Astrocyte (in vitro differentiated cells and primary cell): Measurements from ENCODE around the gene MYPOP.

ENCODE experiments used
- CTCF ChIP-seq: IDR thresholded peaks from 2 replicates; pipeline ENCODE4 v1.5.1; 2011; ENCODE audit warnings: low read depth, mild to moderate bottlenecking, inconsistent platforms, low read length, moderate library complexity; ENCODE audit not compliant: insufficient read depth
- EZH2 ChIP-seq: IDR thresholded peaks from 2 replicates; pipeline ENCODE4 v1.6.1; 2012; ENCODE audit warnings: mild to moderate bottlenecking, low read length, inconsistent platforms; ENCODE audit not compliant: insufficient read depth

- TF ChIP-seq CTCF, result no peak
- TF ChIP-seq EZH2, result peak; percentile 97
Measured at GRCh38 chr19:45864629-45865082, 37.8 kb downstream of the MYPOP start.
